Mesothelial cell of epicardium (in vitro differentiated cells): ENCODE results near the gene PRR18. TPM values are rescaled to one million over a fixed set of nuclear protein-coding genes. Genes with fewer than 3 reads are reported as not detected.

Source experiments
- DNase-seq, 2 experiments: peaks; one replicate each; pipeline ENCODE4 v3.0.0; 2021; ENCODE audit warnings: low spot score in 2 of 2; ENCODE audit not compliant: unreplicated experiment in 2 of 2
- H3K27ac Mint-ChIP-seq: 2 replicates; pipeline ENCODE4 v1.8.0; 2021; ENCODE audit warnings: mixed read lengths
- H3K27me3 Mint-ChIP-seq: 2 replicates; pipeline ENCODE4 v1.8.0; 2021; ENCODE audit warnings: low read depth, mixed read lengths
- H3K36me3 Mint-ChIP-seq: 2 replicates; pipeline ENCODE4 v1.8.0; 2021; ENCODE audit warnings: mixed read lengths
- H3K4me1 Mint-ChIP-seq: 2 replicates; pipeline ENCODE4 v1.8.0; 2021; ENCODE audit warnings: mixed read lengths
- H3K4me3 Mint-ChIP-seq: 2 replicates; pipeline ENCODE4 v1.8.0; 2021; ENCODE audit warnings: mild to moderate bottlenecking, moderate library complexity, mixed read lengths
- H3K9me3 Mint-ChIP-seq: 2 replicates; pipeline ENCODE4 v1.8.0; 2021; ENCODE audit warnings: mixed read lengths
- total RNA-seq: library from RNA; stranded (reverse); gene quantifications from 3 replicates; pipeline ENCODE4 v1.2.1, GENCODE V29; 2021
- TF ChIP-seq, protein P1 (sequence below): fragments of 200-600 bp; sonication (generic); IDR thresholded peaks from one replicate; pipeline ENCODE4 v1.5.0; 2021; ENCODE audit warnings: antibody characterized with exemption; ENCODE audit not compliant: unreplicated experiment

PRR18 gene
- total RNA-seq, 1 donor from 2014 or later = 0.38 TPM

GRCh38 chr6:166297606-166298005 is 10.6 kb downstream of the PRR18 start:
- Mint-ChIP-seq H3K27me3 (peaks cover 53% of the 10 kb centered on the region), H3K9me3 (peaks cover 11% of the 10 kb centered on the region), H3K36me3 (peaks cover 1% of the 10 kb centered on the region), H3K4me3 (no peak overlapping the region), H3K4me1 (no peaks in the 10 kb centered on the region), H3K27ac (no peak overlapping the region)
- no peak for DNase-seq
- TF ChIP-seq, protein P1, sequence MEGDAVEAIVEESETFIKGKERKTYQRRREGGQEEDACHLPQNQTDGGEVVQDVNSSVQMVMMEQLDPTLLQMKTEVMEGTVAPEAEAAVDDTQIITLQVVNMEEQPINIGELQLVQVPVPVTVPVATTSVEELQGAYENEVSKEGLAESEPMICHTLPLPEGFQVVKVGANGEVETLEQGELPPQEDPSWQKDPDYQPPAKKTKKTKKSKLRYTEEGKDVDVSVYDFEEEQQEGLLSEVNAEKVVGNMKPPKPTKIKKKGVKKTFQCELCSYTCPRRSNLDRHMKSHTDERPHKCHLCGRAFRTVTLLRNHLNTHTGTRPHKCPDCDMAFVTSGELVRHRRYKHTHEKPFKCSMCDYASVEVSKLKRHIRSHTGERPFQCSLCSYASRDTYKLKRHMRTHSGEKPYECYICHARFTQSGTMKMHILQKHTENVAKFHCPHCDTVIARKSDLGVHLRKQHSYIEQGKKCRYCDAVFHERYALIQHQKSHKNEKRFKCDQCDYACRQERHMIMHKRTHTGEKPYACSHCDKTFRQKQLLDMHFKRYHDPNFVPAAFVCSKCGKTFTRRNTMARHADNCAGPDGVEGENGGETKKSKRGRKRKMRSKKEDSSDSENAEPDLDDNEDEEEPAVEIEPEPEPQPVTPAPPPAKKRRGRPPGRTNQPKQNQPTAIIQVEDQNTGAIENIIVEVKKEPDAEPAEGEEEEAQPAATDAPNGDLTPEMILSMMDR = no peak

DNA sequence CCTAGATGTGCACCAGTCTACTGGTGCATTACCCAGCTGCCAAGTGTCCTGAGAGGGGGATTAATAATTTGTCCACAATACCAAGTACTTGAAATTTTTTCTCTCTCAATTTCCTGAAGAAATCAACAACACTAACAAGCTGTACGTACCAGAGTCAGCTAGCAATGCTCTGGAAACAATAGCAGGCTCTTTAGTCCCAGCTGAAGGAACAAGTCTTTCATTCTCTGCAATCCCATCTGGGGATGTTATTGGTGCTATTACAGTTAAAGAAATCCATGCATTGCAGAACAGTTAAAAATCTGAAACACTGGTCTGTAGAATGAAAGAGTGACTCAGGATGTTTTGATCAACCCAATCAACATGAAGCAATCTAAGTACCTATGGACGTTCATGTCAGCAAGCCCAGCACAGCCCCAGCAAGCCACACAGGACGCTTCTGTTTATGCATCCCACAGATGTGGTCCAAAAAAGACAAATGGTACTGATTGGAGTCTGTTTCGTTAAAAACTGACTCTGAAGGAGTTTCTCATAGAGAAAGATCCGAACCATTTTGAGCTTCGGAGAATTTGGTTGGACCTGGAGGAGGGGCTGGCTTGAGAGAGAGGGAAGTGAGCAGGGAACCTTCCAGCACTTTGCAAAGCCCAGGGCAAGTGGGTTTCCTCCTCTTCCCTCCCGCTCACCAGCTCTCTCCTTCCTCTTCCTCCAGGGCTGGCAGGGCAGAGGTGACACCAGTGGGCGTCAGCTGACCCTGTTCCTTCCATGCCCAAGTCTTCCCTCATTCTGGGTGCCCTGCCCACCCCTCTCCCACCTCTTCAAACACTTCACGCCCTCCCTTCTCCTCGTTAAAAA is 11.9 kb downstream of the PRR18 start:
- no peaks in the 10 kb centered on the region for H3K4me1 Mint-ChIP-seq
- no peak overlapping the region for H3K27ac Mint-ChIP-seq
- H3K36me3 Mint-ChIP-seq = peaks cover 1% of the 10 kb centered on the region
- no peak overlapping the region for H3K4me3 Mint-ChIP-seq
- H3K9me3 Mint-ChIP-seq = peaks cover 14% of the 10 kb centered on the region
- TF ChIP-seq, protein P1 = no peak
- H3K27me3 Mint-ChIP-seq = peaks cover 56% of the 10 kb centered on the region
- no peak for DNase-seq

DNA sequence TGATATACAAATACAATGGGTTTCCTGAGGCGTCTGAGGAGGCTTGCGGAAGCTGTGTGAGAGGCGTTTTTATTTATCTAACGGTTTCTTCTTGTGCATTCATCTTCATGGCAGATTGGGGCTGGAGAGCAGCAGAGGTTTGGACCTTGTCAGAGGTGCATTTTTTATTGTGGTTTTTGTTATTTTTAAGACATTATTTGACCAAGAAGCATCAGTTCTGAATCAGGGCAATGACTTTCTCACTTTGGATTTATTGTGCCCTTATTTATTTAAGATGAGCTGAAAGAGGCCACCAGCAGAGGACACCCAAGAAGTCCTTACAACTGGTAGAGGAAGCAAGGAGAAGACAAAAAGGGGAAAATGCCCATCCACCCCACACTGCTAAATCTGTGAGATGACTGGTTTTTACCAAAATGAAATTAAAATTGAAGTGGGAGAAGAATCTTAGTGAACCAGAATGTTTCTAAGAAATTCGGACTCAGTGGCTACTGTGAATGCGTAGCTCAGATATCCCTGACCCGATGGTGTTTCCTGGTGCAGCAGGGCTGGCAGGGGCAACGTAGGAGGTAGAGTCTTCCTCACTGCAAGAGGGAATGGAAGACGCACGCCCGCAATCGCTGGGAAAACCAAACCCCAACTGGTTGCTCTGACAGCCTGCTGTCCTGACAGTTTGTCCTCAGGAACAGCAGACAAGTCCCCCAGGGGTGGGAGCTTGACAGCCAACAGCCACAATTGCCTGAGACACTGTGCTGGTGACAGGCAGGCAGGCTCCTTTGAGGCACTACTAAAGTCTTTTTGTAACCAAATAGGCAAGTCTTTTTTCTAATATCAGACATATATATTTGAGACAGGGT is 14.2 kb downstream of the PRR18 start:
- no peak overlapping the region for H3K4me3 Mint-ChIP-seq

GRCh38 chr6:166289207-166290060 is 18.8 kb downstream of the PRR18 start:
- TF ChIP-seq, protein P1 = no peak
- Mint-ChIP-seq H3K36me3 (no peaks in the 10 kb centered on the region), H3K4me3 (no peak overlapping the region), H3K4me1 (no peaks in the 10 kb centered on the region), H3K27me3 (peaks cover 64% of the 10 kb centered on the region), H3K9me3 (peaks cover 3% of the 10 kb centered on the region), H3K27ac (no peak overlapping the region)
- no peak for DNase-seq

More for the DNA sequence above, 14.2 kb downstream of the PRR18 start:
- Mint-ChIP-seq H3K27me3 (peaks cover 73% of the 10 kb centered on the region), H3K36me3 (peaks cover 1% of the 10 kb centered on the region), H3K27ac (no peak overlapping the region), H3K9me3 (peaks cover 13% of the 10 kb centered on the region), H3K4me1 (no peaks in the 10 kb centered on the region)
- TF ChIP-seq, protein P1 = no peak
- no peak for DNase-seq

DNA sequence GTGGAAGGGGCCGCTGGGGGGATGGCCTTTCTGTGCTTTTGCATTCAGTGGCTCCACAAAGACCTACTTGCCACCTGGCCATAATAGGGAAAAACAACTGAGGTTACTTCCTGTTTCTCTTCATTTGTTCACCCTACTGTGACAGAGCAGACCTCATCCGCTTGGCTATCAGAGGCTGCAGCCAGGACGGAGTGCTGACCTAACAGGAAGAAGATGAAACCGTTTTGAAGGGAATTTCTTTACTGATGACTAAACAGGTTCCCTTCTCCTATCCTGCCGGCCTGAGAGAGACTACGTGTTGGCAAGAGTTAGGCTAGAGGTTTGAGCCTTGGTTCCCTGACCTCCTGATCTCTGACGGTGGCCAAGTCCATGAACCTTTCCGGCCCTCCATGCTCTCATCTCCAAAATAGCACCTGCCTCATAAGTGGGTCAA is 21.3 kb downstream of the PRR18 start:
- Mint-ChIP-seq H3K4me3 (no peak overlapping the region), H3K4me1 (no peaks in the 10 kb centered on the region), H3K27me3 (peaks cover 70% of the 10 kb centered on the region), H3K9me3 (peaks cover 2% of the 10 kb centered on the region), H3K27ac (no peak overlapping the region), H3K36me3 (no peaks in the 10 kb centered on the region)
- DNase-seq = no peak
- TF ChIP-seq, protein P1 = no peak
